Kidney epithelial cell (primary cell): ENCODE data around the gene PARN. TPM values are rescaled to one million over a fixed set of nuclear protein-coding genes. Genes with fewer than 3 reads are reported as not detected.
"Not testable (repeated sequence)": the region's sequence is repeated elsewhere in the genome, so short reads cannot be mapped to it uniquely, and the experiment has no call there.

Source experiments
- DNase-seq: peaks from one replicate; pipeline ENCODE4 v3.0.0-alpha.2; 2010; ENCODE audit warnings: low read depth
- H3K27me3 ChIP-seq: 2 replicates; pipeline ENCODE4 v1.6.0; 2011; ENCODE audit warnings: low read length; ENCODE audit not compliant: control insufficient read depth, insufficient read depth
- H3K36me3 ChIP-seq: 2 replicates; pipeline ENCODE4 v1.5.1; 2011; ENCODE audit warnings: low read length; ENCODE audit not compliant: control insufficient read depth, insufficient read depth
- H3K4me3 ChIP-seq: 2 replicates; pipeline ENCODE4 v1.5.1; 2011; ENCODE audit warnings: low read depth, mild to moderate bottlenecking, control low read depth, low read length
- total RNA-seq: library from RNA; depleted of rRNA; stranded (reverse); fragments of >200 nt; gene quantifications from 2 replicates; pipeline ENCODE4 v1.2.3, GENCODE V29; 2015
- TF ChIP-seq, protein P1 (sequence below): IDR thresholded peaks from 2 replicates; pipeline ENCODE4 v1.5.1; 2011; ENCODE audit warnings: mild to moderate bottlenecking, moderate library complexity, low read length, control low read depth, inconsistent platforms; ENCODE audit not compliant: insufficient read depth, poor library complexity, severe bottlenecking

Gene PARN
- total RNA-seq, 1 donor from 2014 or later: 28.0 TPM

DNA sequence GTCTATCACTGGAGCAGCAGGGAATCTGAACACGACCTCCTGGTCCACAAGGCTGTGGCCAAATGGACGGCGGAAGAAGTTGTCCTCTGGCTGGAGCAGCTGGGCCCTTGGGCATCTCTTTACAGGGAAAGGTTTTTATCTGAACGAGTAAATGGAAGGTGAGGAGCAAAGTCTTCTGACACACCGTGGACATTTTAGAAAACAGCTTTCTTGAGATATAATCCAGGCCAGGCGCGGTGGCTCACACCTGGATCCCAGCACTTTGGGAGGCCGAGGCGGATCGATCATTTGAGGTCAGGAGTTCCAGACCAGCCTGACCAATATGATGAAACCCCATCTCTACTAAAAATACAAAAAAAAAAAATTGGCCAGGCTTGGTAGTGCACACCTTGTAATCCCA, 19.8 kb upstream of the PARN start:
- no peak for DNase-seq
- TF ChIP-seq, protein P1, sequence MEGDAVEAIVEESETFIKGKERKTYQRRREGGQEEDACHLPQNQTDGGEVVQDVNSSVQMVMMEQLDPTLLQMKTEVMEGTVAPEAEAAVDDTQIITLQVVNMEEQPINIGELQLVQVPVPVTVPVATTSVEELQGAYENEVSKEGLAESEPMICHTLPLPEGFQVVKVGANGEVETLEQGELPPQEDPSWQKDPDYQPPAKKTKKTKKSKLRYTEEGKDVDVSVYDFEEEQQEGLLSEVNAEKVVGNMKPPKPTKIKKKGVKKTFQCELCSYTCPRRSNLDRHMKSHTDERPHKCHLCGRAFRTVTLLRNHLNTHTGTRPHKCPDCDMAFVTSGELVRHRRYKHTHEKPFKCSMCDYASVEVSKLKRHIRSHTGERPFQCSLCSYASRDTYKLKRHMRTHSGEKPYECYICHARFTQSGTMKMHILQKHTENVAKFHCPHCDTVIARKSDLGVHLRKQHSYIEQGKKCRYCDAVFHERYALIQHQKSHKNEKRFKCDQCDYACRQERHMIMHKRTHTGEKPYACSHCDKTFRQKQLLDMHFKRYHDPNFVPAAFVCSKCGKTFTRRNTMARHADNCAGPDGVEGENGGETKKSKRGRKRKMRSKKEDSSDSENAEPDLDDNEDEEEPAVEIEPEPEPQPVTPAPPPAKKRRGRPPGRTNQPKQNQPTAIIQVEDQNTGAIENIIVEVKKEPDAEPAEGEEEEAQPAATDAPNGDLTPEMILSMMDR: no peak
- no peaks in the 10 kb centered on the region for H3K36me3 ChIP-seq
- H3K4me3 ChIP-seq: no peak overlapping the region
- H3K27me3 ChIP-seq: no peaks in the 10 kb centered on the region

DNA sequence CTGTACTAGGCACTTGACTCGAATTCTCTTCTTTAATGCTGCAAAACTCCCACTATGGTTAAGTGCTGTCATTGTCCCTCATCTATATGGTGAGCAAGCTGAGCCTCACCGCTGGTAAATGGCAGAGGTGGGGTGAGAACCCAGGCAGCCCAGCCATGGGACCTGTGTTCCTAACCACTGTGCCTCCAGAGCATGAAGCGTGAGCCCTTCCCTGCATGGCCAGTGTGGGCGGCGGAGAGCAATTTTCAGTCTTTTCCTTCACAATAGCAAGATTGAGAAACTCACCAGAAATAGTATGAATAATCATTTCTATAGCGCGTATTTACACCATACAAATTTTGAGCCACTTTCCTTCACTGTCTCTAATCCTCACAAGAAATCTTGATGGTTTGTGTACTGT, 11.9 kb upstream of the PARN start:
- no peak overlapping the region for H3K4me3 ChIP-seq
- no peak for DNase-seq
- no peaks in the 10 kb centered on the region for H3K36me3 ChIP-seq
- TF ChIP-seq, protein P1: no peak
- no peaks in the 10 kb centered on the region for H3K27me3 ChIP-seq

DNA sequence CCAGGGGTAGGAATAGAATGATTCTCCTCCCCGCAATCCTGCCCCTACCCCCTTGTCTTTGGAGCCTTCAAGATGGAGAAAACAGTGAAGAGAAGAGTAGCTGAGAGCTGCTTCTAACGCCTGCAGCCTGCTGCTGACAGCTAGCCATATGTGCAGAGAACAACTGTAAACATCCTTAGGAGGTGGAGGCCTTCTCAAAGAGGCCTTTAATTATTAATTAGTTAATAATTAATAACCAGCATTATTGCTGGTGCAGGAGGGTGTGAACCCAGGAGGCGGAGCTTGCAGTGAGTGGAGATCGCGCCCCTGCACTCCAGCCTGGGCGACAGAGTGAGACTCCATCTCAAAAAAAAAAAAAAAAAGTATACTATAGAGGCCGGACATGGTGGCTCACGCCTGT, 11.1 kb upstream of the PARN start:
- Histone ChIP-seq H3K36me3 (no peaks in the 10 kb centered on the region), H3K27me3 (no peaks in the 10 kb centered on the region), H3K4me3 (no peak overlapping the region)
- no peak for DNase-seq
- TF ChIP-seq, protein P1: no peak

DNA sequence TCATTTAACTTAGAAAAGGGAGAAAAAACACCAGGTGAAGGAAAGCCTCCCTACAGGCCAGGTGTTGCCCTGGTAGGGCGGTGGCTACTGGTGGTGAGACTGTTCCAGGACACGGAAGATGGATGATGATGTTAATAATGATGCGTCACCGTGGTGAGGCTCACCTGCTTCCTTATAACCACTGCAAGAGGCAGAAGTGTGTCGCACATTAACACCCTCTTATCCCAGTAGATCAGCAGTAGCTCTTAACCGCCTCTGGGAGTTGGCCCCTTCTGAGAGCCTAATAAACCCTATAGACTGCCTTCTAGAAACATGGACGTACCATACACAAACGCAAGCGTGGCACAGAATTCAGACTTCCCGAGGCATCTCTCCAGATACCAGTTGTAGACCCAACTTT, 10.5 kb upstream of the PARN start:
- no peak for DNase-seq
- no peaks in the 10 kb centered on the region for H3K36me3 ChIP-seq
- no peaks in the 10 kb centered on the region for H3K27me3 ChIP-seq
- TF ChIP-seq, protein P1: no peak
- H3K4me3 ChIP-seq: no peak overlapping the region

- DNase-seq, H3K4me3 ChIP-seq, H3K36me3 ChIP-seq, H3K27me3 ChIP-seq: not testable (repeated sequence)
Measured at GRCh38 chr16:14636951-14637240, 6.8 kb upstream of the PARN start.

DNA sequence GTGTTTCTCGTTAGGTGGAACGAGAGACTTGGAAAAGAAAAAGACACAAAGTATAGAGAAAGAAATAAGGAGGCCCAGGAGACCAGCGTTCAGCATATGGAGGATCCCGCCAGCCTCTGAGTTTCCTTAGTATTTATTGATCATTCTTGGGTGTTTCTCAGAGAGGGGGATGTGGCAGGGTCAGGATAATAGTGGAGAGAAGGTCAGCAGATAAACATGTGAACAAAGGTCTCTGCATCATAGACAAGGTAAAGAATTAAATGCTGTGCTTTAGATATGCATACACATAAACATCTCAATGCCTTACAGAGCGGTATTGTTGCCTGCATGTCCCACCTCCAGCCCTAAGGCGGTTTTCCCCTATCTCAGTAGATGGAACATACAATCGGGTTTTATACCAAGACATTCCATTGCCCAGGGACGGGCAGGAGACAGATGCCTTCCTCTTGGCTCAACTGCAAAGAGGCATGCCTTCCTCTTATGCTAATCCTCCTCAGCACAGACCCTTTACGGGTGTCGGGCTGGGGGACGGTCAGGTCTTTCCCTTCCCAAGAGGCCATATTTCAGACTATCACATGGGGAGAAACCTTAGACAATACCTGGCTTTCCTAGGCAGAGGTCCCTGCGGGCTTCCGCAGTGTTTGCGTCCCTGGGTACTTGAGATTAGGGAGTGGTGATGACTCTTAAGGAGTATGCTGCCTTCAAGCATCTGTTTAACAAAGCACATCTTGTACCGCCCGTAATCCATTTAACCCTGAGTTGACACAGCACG, 6.3 kb upstream of the PARN start:
- DNase-seq: peak; percentile 7
- H3K36me3 ChIP-seq, H3K27me3 ChIP-seq, H3K4me3 ChIP-seq: not testable (repeated sequence)

- DNase-seq: no peak
- H3K36me3 ChIP-seq: no peaks in the 10 kb centered on the region
- H3K4me3 ChIP-seq: no peak overlapping the region
- TF ChIP-seq, protein P1: no peak
- no peaks in the 10 kb centered on the region for H3K27me3 ChIP-seq
Measured at GRCh38 chr16:14635395-14636165, 5.5 kb upstream of the PARN start.
